Heart right ventricle (tissue), 16 donors: Measurements from ENCODE around the gene INCA1. TPM values are rescaled to one million over a fixed set of nuclear protein-coding genes. Genes with fewer than 3 reads are reported as not detected.
A peak's percentile ranks its signal among the peaks of the same experiment; 100 is the strongest.

ENCODE experiments used
- ATAC-seq, 8 donors: fragments of 200-7000 bp; cut with Tn5 transposase; one replicate each; pipeline ENCODE4 v1.9.1; 2020; ENCODE audit warnings: mild to moderate bottlenecking in 8 of 8, moderate library complexity in 8 of 8, moderate number of reproducible peaks in 1 of 8
- DNase-seq, 2 donors: peaks; one replicate each; pipeline ENCODE4 v3.0.0-alpha.2; 2020
- H3K27ac ChIP-seq, 10 donors: fragments of 200-600 bp; sonication (generic) in 2 of 10; one replicate each; pipeline versions ENCODE4 v1.5.0 to v1.8.0; 2020 to 2022; ENCODE audit warnings: mild to moderate bottlenecking in 3 of 10
- H3K27me3 ChIP-seq, 7 donors: fragments of 200-600 bp; one replicate each; pipeline ENCODE4 v1.8.0; 2021 to 2022; ENCODE audit warnings: mild to moderate bottlenecking in 2 of 7
- H3K36me3 ChIP-seq, 9 donors: fragments of 200-600 bp; sonication (generic) in 1 of 9; one replicate each; pipeline versions ENCODE4 v1.5.0 to v1.8.0; 2020 to 2022; ENCODE audit warnings: mild to moderate bottlenecking in 2 of 9
- H3K4me1 ChIP-seq, 9 donors: fragments of 200-600 bp; sonication (generic) in 1 of 9; one replicate each; pipeline versions ENCODE4 v1.5.0 to v1.8.0; 2020 to 2022; ENCODE audit warnings: mild to moderate bottlenecking in 4 of 9
- H3K4me3 ChIP-seq, 10 donors: fragments of 200-600 bp; sonication (generic) in 2 of 10; one replicate each; pipeline versions ENCODE4 v1.5.0 to v1.8.0; 2020 to 2022; ENCODE audit warnings: mild to moderate bottlenecking in 7 of 10, moderate library complexity in 2 of 10
- H3K9me3 ChIP-seq, 11 donors: fragments of 200-600 bp in 10 of 11; sonication (generic) in 2 of 11; one replicate each; pipeline versions ENCODE4 v1.5.0 to v1.8.0; 2013 to 2022; ENCODE audit warnings: mild to moderate bottlenecking in 2 of 11, control low read depth in 1 of 11, moderate library complexity in 1 of 11
- whole genome bisulfite sequencing, 2 donors: extraction: QIAGEN DNeasy Blood & Tissue Kit; methylation state at CpG; one replicate each; pipeline ENCODE4 v1.1.7; 2013; ENCODE audit warnings: inconsistent platforms in 1 of 2; 5-methylcytosine and 5-hydroxymethylcytosine counted together
- intact Hi-C, 10 donors: fragments of 100-400 bp; cut with DNase I; formaldehyde crosslinking; loops; one replicate each; pipeline versions ENCODE4 v1.11.1 to v1.14.2; 2022
- polyA plus RNA-seq, 2 donors: library from polyadenylated mRNA; stranded (reverse); fragments of 200-250 nt; gene quantifications; one replicate each; pipeline ENCODE4 v1.2.3, GENCODE V29; 2013
- total RNA-seq, 10 donors: library from RNA; stranded (reverse); fragmentation: NEBNext Ultra II Directional in 3 of 10; extraction: Animal tissue kit (Norgen Biotek cat#: 25700) in 3 of 10; gene quantifications; one replicate each; pipeline versions ENCODE4 v1.2.1 to v1.2.4, GENCODE V29; 2021 to 2023
- TF ChIP-seq, protein P1 (sequence below), 9 donors: fragments of 200-600 bp; sonication (generic) in 2 of 9; IDR thresholded peaks; one replicate each; pipeline versions ENCODE4 v1.5.0 to v1.8.0; 2021 to 2022; ENCODE audit warnings: antibody characterized with exemption in 9 of 9, mild to moderate bottlenecking in 5 of 9, moderate library complexity in 1 of 9
- donor health status: Arrhythmogenic right ventricular cardiomyopathy.
- donor health status: ischemic (EF 13 %, LVEDD 7.1; RV severe dilation, severe dysfunction).
- donor health status: healthy with polysubstance abuse.
- donor health status: DM: no; HTN: yes; CAD: no.
- donor health status: DM: no; HTN: no; CAD: no.
- donor health status: ischemic (EF 25% LVEDD 6.9; RV normal size, moderate dysfunction).
- donor health status: ischemic (EF 25% LVEDD 5.7; RV mildly dilated, moderate dysfunction).
- donor health status: healthy.
- donor health status: DM: yes; HTN: yes; CAD: no.
- donor health status: Ischemic cardiomyopathy.
- donor health status: ischemic (EF 35%, LVEDD 5.7; RV mildly dilated, moderate dysfunction).
- donor health status: nonischemic (EF 11% LVEDD 7.7; RV severe dilation, severe dysfunction).
- donor health status: DM: yes; HTN: yes; CAD: no.
- donor health status: PGD.
- donor health status: ischemic (EF 29% LVEDD 5.4; RV normal size, mild dysfunction).
- donor health status: nonischemic (EF 23%, LVEDD 6.1; RV moderate dilation, normal function).

INCA1 gene
- total and polyA plus RNA-seq, 12 donors, result 0.83 to 7.8 (median 2.2) TPM

GRCh38 chr17:4940555-4941318 lies 56.6 kb downstream of the INCA1 start:
- WGBS, 2 donors, result 1 to 2% methylated on average over 29 of the region's 29 CpGs
- peaks cover 0 to 71% (median 19%) of the 10 kb centered on the region in 9 donors for H3K36me3 ChIP-seq
- ATAC-seq, result peak; percentile 62 to 89 (median 82)
- intact Hi-C loops, result loop anchor here in 2 of 10 donors (1.0 to 5.0 kb wide), 3 partner anchors 8 to 47 kb away; partner anchors contain the start of genes CAMTA2 (in 2 of the 2), PFN1 (in 1 of the 2) and SPAG7 (in 1 of the 2)
- H3K27me3 ChIP-seq, result no peaks in the 10 kb centered on the region
- H3K4me3 ChIP-seq, result peak overlapping the region; percentile 45 to 95 (median 85)
- H3K27ac ChIP-seq, result peak overlapping the region; percentile 89 to 98 (median 94)
- H3K9me3 ChIP-seq, result no peaks in the 10 kb centered on the region
- TF ChIP-seq, protein P1, sequence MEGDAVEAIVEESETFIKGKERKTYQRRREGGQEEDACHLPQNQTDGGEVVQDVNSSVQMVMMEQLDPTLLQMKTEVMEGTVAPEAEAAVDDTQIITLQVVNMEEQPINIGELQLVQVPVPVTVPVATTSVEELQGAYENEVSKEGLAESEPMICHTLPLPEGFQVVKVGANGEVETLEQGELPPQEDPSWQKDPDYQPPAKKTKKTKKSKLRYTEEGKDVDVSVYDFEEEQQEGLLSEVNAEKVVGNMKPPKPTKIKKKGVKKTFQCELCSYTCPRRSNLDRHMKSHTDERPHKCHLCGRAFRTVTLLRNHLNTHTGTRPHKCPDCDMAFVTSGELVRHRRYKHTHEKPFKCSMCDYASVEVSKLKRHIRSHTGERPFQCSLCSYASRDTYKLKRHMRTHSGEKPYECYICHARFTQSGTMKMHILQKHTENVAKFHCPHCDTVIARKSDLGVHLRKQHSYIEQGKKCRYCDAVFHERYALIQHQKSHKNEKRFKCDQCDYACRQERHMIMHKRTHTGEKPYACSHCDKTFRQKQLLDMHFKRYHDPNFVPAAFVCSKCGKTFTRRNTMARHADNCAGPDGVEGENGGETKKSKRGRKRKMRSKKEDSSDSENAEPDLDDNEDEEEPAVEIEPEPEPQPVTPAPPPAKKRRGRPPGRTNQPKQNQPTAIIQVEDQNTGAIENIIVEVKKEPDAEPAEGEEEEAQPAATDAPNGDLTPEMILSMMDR (IDR thresholded peaks at IDR 0.05), result no peak
- H3K4me1 ChIP-seq, result peaks cover 24 to 72% (median 49%) of the 10 kb centered on the region in 9 donors
- peak in 1 of 2 donors; percentile 70 for DNase-seq

DNA sequence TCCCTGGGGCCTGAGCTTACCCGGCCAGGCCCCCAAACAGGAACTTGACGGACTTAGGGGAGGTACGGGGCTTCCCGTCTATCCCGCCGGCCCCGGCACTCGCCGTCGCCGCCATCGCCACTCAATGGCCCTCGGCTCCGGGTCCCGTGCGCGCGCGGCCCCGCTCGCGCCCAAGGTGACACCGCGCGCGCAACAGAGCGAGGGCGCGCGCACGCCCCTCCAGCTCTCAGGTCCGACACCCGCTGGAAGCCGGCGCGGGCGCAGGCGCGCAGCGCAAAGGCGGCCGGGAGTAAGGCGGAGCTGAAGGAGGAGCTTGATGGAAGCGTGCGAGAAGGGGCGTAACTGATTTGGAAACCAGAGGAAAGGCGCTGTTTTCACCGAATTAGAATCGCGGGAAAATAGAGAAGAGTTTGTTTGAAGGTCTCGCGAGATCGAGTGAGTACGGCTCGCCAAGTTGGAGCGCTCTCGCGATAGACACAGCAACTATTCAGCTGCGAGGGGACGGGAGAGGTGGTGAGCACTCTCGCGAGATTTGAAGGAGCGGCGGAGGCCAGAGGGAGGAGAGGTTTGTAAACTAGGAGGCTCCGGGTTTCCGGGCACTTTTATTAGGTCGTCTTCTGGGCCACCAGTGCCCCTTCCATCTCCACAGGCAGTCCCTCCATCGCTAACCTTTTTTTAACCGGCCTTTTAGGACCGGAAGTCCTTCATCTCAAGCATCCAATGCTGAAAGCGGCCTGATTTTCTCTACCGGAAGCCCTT lies 57.3 kb downstream of the INCA1 start, which contains the start of the genes RNF167 and SLC25A11:
Gene RNF167, plus strand, starts transcription at position 473 of the 759 bp plus-strand sequence. CDS start 642 bp downstream, outside the sequence.
Gene SLC25A11, minus strand, starts transcription at position 251 of the 759 bp plus-strand sequence. Its CDS starts 136 bp downstream, at position 115.
- ATAC-seq (peak; percentile 93 to 96 (median 95)), DNase-seq (peak; percentile 92 to 96)
- no peaks in the 10 kb centered on the region for H3K9me3 ChIP-seq
- H3K4me3 ChIP-seq, result peak within 1 kb of the TSS; percentile 50 to 95 (median 85)
- peaks cover 0 to 68% (median 19%) of the 10 kb centered on the region in 9 donors for H3K36me3 ChIP-seq
- WGBS, 2 donors, result 0% methylated on average over 72 of the region's 72 CpGs
- TF ChIP-seq, protein P1 (IDR thresholded peaks at IDR 0.05), result peak in 2 of 9 donors; percentile 12 to 15
- H3K27ac ChIP-seq, result peak within 1 kb of the TSS; percentile 89 to 98 (median 94)
- H3K27me3 ChIP-seq, result no peaks in the 10 kb centered on the region
- intact Hi-C loops, result loop anchor here in 4 of 10 donors (1.0 to 10.0 kb wide), 5 partner anchors 8 to 47 kb away; partner anchors contain the start of genes CAMTA2 (in 4 of the 4), PFN1 (in 1 of the 4) and SPAG7 (in 1 of the 4)
- H3K4me1 ChIP-seq, result peaks cover 17 to 65% (median 41%) of the 10 kb centered on the region in 9 donors

- 0 to 1% methylated on average over 16 of the region's 16 CpGs for WGBS, 2 donors
- DNase-seq, result no peak
- no peaks in the 10 kb centered on the region for H3K9me3 ChIP-seq
- peak overlapping the region; percentile 89 to 98 (median 94) for H3K27ac ChIP-seq
- H3K27me3 ChIP-seq, result no peaks in the 10 kb centered on the region
- TF ChIP-seq, protein P1 (IDR thresholded peaks at IDR 0.05), result no peak
- H3K36me3 ChIP-seq, result peaks cover 0 to 63% (median 19%) of the 10 kb centered on the region in 9 donors
- H3K4me3 ChIP-seq, result peak overlapping the region; percentile 50 to 95 (median 85)
- H3K4me1 ChIP-seq, result peaks cover 18 to 62% (median 39%) of the 10 kb centered on the region in 9 donors
- peak in 3 of 8 donors; percentile 0 to 9 (median 0) for ATAC-seq
- intact Hi-C loops, result loop anchor here in 3 of 10 donors (1.0 to 10.0 kb wide), 2 partner anchors 30 to 45 kb away; partner anchors contain the start of gene CAMTA2 (in 2 of the 3)
Observed at GRCh38 chr17:4939546-4939795, 57.9 kb downstream of the INCA1 start.
